Lung (tissue), 12 donors: ENCODE results near the gene ARIH1. TPM values are rescaled to one million over a fixed set of nuclear protein-coding genes. Genes with fewer than 3 reads are reported as not detected.

Experiments
- ATAC-seq: fragments of 200-7000 bp; cut with Tn5 transposase; one replicate; pipeline ENCODE4 v1.9.1; 2020; ENCODE audit warnings: moderate number of reproducible peaks; ENCODE audit not compliant: insufficient read depth, low FRiP score
- DNase-seq, 3 donors: peaks; one replicate each; pipeline ENCODE4 v3.0.0-alpha.2; 2013 to 2017
- H3K27ac ChIP-seq, 2 donors: one replicate each; pipeline ENCODE4 v1.5.1; 2013; ENCODE audit warnings: mild to moderate bottlenecking in 2 of 2, moderate library complexity in 2 of 2, control low read depth in 1 of 2, inconsistent platforms in 1 of 2, low read depth in 1 of 2, low read length in 1 of 2
- H3K27me3 ChIP-seq, 3 donors: one replicate each; pipeline ENCODE4 v1.5.1; 2013; ENCODE audit warnings: low read length in 2 of 3; ENCODE audit not compliant: control insufficient read depth in 3 of 3, insufficient read depth in 3 of 3
- H3K36me3 ChIP-seq, 4 donors: one replicate each; pipeline ENCODE4 v1.5.1; 2013; ENCODE audit warnings: low read length in 4 of 4, mild to moderate bottlenecking in 1 of 4, moderate library complexity in 1 of 4; ENCODE audit not compliant: control insufficient read depth in 4 of 4, insufficient read depth in 4 of 4
- H3K4me1 ChIP-seq, 5 donors: one replicate each; pipeline ENCODE4 v1.5.1; 2013; ENCODE audit warnings: low read length in 5 of 5, mild to moderate bottlenecking in 2 of 5, moderate library complexity in 1 of 5; ENCODE audit not compliant: control insufficient read depth in 5 of 5, insufficient read depth in 5 of 5
- H3K4me3 ChIP-seq: one replicate; pipeline ENCODE4 v1.5.1; 2013; ENCODE audit warnings: mild to moderate bottlenecking, control low read depth, moderate library complexity
- H3K9ac ChIP-seq, 2 donors: one replicate each; pipeline ENCODE4 v1.5.1; 2013; ENCODE audit warnings: low read length in 2 of 2, control low read depth in 1 of 2; ENCODE audit not compliant: insufficient read depth in 1 of 2
- H3K9me3 ChIP-seq, 4 donors: one replicate each; pipeline ENCODE4 v1.5.1; 2013; ENCODE audit warnings: low read length in 3 of 4, mild to moderate bottlenecking in 1 of 4, moderate library complexity in 1 of 4; ENCODE audit not compliant: control insufficient read depth in 4 of 4, insufficient read depth in 3 of 4
- WGBS, 2 donors: extraction: QIAGEN DNeasy Blood & Tissue Kit; methylation state at CpG; one replicate each; pipeline ENCODE4 v1.1.7; 2013; 5-methylcytosine and 5-hydroxymethylcytosine counted together
- polyA plus RNA-seq, 2 donors: library from polyadenylated mRNA; stranded (reverse); fragments of 200-250 nt; gene quantifications; one replicate each; pipeline ENCODE4 v1.2.1, GENCODE V29; 2013
- total RNA-seq, 2 donors: library from RNA; depleted of rRNA in 1 of 2; stranded (reverse); fragments of >200 nt in 1 of 2; gene quantifications; one replicate each; pipeline ENCODE4 v1.2.1, GENCODE V29; 2014 to 2021
- TF ChIP-seq, protein P1 (sequence below): IDR thresholded peaks from 2 replicates; pipeline ENCODE4 v1.5.1; 2012; ENCODE audit warnings: mild to moderate bottlenecking; ENCODE audit errors: control extremely low read depth, extremely low read depth
- donor health status: control.
- donor health status: control.
- donor health status: Bipolar disorder and iron deficiency.
- donor health status: healthy.
- donor health status: DM: yes; HTN: yes; CAD: no.

ARIH1 gene
- total and polyA plus RNA-seq, 4 donors, result 18.8 to 131 (median 66.0) TPM

DNA sequence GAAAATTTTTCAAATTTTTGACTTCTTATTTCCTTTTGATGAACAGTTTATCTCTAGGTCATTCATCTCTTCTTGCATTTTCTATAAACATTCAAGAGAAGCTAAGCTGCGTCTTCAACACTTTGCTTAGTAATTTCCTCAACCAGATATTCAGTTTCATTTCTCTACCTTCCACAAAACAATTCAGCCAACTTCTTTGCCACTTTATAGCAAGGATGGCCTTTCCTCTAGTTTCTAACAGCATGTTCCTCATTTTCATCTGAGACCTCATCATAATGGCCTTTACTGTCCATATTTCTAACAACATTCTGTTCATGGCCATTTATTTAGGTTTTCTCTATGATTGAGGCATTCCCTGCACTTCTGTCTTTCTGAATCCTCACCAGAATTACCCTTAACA lies 90.0 kb downstream of the ARIH1 start:
- TF ChIP-seq, protein P1, sequence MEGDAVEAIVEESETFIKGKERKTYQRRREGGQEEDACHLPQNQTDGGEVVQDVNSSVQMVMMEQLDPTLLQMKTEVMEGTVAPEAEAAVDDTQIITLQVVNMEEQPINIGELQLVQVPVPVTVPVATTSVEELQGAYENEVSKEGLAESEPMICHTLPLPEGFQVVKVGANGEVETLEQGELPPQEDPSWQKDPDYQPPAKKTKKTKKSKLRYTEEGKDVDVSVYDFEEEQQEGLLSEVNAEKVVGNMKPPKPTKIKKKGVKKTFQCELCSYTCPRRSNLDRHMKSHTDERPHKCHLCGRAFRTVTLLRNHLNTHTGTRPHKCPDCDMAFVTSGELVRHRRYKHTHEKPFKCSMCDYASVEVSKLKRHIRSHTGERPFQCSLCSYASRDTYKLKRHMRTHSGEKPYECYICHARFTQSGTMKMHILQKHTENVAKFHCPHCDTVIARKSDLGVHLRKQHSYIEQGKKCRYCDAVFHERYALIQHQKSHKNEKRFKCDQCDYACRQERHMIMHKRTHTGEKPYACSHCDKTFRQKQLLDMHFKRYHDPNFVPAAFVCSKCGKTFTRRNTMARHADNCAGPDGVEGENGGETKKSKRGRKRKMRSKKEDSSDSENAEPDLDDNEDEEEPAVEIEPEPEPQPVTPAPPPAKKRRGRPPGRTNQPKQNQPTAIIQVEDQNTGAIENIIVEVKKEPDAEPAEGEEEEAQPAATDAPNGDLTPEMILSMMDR, result no peak

DNA sequence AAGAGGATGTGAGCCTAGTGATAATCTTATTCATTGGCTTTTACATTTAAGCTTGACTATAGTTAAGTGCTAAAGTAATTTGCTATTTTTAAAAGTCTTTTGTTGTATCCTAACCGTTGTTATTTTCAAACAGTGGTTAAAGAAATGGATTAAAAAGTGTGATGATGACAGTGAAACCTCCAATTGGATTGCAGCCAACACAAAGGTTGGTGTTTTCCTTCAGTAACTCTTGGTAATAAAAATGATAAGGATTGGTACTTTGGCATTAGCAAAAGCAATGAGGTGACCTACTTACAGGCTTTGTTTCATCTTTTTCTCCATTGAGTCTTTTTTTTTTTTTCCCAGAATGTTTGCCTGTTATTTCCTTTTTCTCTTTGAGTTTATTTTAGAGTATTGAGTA lies 92.8 kb downstream of the ARIH1 start:
- 72 to 78% methylated on average over 1 of the region's 1 CpG for WGBS, 2 donors
- DNase-seq (no peak), ATAC-seq (no peak)
- TF ChIP-seq, protein P1, result no peak
- no peaks in the 10 kb centered on the region for H3K9me3 ChIP-seq
- H3K4me1 ChIP-seq, result no peaks in the 10 kb centered on the region
- peaks cover 1 to 25% (median 16%) of the 10 kb centered on the region in 4 donors for H3K36me3 ChIP-seq
- H3K9ac ChIP-seq, result no peak overlapping the region
- no peak overlapping the region for H3K27ac ChIP-seq
- no peak overlapping the region for H3K4me3 ChIP-seq
- no peaks in the 10 kb centered on the region for H3K27me3 ChIP-seq

More for the DNA sequence above, 90.0 kb downstream of the ARIH1 start:
- H3K4me3 ChIP-seq, result no peak overlapping the region
- ATAC-seq (no peak), DNase-seq (no peak)
- WGBS, 2 donors, result 58 to 79% methylated on average over 1 of the region's 1 CpG
- no peak overlapping the region for H3K27ac ChIP-seq
- peaks cover 0 to 16% (median 10%) of the 10 kb centered on the region in 4 donors for H3K36me3 ChIP-seq
- no peaks in the 10 kb centered on the region for H3K27me3 ChIP-seq
- no peaks in the 10 kb centered on the region for H3K9me3 ChIP-seq
- no peak overlapping the region for H3K9ac ChIP-seq
- no peaks in the 10 kb centered on the region for H3K4me1 ChIP-seq

DNA sequence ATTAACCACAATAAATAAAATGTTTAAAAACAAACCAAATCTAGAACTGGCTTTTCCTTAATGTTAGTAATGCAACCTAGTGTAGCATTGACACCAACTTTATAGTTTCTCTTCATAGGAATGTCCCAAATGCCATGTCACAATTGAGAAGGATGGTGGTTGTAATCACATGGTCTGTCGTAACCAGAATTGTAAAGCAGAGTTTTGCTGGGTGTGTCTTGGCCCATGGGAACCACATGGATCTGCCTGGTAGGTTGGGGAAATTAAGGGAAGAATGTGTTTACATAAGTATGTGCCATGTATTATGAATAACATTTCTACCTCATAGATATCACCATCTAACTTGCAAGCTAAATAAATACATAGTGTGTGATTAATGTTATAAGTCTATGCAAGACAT lies 95.9 kb downstream of the ARIH1 start:
- Histone ChIP-seq H3K4me1 (no peaks in the 10 kb centered on the region), H3K36me3 (peaks cover 5 to 21% (median 13%) of the 10 kb centered on the region in 4 donors), H3K27ac (no peak overlapping the region), H3K9me3 (no peaks in the 10 kb centered on the region), H3K4me3 (no peak overlapping the region), H3K9ac (no peak overlapping the region), H3K27me3 (no peaks in the 10 kb centered on the region)
- ATAC-seq, result no peak
- TF ChIP-seq, protein P1, result no peak
- DNase-seq, result no peak
- 63 to 84% methylated on average over 1 of the region's 1 CpG for WGBS, 2 donors

DNA sequence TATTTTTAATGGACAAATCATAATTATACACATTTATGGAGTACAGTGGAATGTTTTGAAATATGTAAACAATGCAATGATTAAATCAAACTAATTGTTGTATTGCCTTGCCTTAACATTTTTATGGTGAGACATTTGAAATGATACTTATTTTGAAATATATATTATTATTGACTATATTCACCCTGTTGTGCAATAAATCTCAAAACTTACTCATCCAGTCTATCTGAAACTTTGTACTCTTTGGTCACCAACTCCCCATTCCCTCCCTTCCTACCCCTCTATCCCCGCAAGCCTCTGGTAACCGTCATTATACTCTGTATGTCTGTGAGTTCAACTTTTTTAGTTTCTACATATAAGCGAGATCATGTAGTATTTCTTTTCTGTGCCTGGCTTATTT lies 105.7 kb downstream of the ARIH1 start:
- ATAC-seq, result no peak
- 96 to 98% methylated on average over 3 of the region's 3 CpGs for WGBS, 2 donors
- Histone ChIP-seq H3K27ac (no peak overlapping the region), H3K4me1 (peaks cover 0 to 5% (median 0%) of the 10 kb centered on the region in 5 donors), H3K4me3 (no peak overlapping the region), H3K9ac (no peak overlapping the region), H3K36me3 (peaks cover 19 to 49% (median 37%) of the 10 kb centered on the region in 4 donors), H3K9me3 (no peaks in the 10 kb centered on the region), H3K27me3 (no peaks in the 10 kb centered on the region)
- DNase-seq, result no peak
- TF ChIP-seq, protein P1, result no peak
